ENCODE results near the gene HNRNPA3.

Gene HNRNPA3

DNA sequence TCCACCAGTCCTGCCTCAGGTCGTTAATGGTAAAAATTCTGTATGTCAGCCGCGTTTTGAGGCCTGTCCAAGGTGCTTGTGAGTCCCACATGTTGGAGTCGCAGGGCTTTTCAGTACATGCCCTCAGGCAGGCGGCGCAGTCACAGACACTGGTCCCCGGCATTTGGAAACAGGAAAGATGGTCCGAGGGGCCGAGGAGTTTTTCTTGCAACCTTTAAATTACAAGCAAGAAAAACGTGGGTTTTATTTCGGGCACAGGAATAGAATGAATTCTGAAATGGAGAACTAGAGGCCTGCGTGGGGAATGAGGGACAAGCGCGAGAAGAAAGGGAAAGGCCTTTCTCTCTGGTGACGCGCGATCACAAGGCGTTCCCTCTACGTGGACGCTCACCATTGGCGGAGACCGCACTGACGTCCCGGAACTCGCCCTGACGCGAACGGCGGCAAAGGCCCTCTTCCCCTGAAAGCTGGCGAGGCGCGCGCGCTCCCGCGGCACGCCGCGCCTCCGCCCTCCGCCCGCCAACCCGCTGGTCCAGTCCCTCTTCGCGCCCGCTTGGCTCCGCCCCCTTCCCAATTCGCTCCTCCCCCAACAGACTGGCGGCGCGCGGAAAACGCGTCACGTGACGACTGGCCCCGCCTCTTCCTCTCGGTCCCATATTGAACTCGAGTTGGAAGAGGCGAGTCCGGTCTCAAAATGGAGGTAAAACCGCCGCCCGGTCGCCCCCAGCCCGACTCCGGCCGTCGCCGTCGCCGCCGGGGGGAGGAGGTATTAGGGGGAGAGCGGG lies at the start of gene HNRNPA3:
Gene HNRNPA3 (plus strand): TSS at position 689 of the 785 bp plus-strand sequence. CDS start 6 bp downstream, at position 695.
- no peaks in the 10 kb centered on the region for H3K27me3 ChIP-seq (ENCODE audit: insufficient read depth, low read depth, severe bottlenecking)
- H3K36me3 ChIP-seq = peaks cover 42% of the 10 kb centered on the region
- DNase-seq = peak; percentile 98
- TF ChIP-seq, protein P1, sequence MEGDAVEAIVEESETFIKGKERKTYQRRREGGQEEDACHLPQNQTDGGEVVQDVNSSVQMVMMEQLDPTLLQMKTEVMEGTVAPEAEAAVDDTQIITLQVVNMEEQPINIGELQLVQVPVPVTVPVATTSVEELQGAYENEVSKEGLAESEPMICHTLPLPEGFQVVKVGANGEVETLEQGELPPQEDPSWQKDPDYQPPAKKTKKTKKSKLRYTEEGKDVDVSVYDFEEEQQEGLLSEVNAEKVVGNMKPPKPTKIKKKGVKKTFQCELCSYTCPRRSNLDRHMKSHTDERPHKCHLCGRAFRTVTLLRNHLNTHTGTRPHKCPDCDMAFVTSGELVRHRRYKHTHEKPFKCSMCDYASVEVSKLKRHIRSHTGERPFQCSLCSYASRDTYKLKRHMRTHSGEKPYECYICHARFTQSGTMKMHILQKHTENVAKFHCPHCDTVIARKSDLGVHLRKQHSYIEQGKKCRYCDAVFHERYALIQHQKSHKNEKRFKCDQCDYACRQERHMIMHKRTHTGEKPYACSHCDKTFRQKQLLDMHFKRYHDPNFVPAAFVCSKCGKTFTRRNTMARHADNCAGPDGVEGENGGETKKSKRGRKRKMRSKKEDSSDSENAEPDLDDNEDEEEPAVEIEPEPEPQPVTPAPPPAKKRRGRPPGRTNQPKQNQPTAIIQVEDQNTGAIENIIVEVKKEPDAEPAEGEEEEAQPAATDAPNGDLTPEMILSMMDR (IDR thresholded peaks at IDR 0.05; ENCODE audit: low read depth, low read length) = peak; percentile 14; the same call in 1 of the 2 replicates
- H3K4me3 ChIP-seq (ENCODE audit: low read depth, low read length) = peak within 1 kb of the TSS; percentile 100
- peak within 1 kb of the TSS; percentile 99 for H3K27ac ChIP-seq
- no peaks in the 10 kb centered on the region for H3K9me3 ChIP-seq (ENCODE audit: severe bottlenecking)

DNA sequence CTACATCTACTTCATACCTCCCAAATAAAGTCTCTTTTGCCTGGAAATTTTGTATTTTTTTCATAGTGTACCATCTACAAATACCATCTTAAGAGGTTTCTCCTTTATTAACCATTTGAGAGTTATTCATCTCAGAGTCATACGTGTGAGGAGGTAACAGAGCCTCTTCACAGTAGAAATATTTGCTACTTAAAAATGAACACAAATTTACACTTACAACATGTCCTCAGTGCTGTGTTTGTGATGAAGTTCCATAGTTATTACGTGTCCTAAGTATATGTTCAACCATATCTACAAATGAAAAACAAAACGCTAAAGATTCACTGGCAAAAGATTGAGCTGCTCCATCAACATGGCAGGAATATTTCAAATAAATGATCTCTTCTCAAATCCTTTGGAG lies 48.5 kb upstream of the HNRNPA3 start:
- no peak overlapping the region for H3K4me3 ChIP-seq (ENCODE audit: low read depth, low read length)

DNA sequence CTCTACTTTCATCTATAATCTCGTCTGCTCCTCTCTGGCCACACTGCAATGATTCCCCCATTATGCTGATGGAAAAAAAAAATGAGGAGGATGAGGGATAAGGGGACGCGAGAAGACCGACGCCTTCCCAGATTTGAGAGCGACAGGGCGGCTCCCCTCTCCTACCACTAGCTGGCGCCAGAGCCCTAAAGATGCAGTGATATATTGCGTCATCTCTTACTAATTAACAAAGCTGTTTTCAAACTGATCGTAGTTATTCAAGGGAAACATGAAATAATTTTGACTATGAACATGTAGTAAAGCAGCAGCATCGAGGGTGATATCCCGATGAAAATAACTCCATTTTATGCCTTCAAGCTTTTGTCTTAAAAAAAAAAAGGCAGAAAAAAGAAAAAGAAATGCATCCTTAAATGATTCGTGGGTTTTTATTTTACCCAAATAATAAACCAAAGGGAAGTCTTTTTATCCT lies 48.0 kb upstream of the HNRNPA3 start:
- H3K36me3 ChIP-seq = no peaks in the 10 kb centered on the region
- H3K9me3 ChIP-seq (ENCODE audit: severe bottlenecking) = no peaks in the 10 kb centered on the region
- peak overlapping the region; percentile 52 for H3K27ac ChIP-seq
- TF ChIP-seq, protein P1 (IDR thresholded peaks at IDR 0.05; ENCODE audit: low read depth, low read length) = peak; percentile 97
- peak overlapping the region; percentile 45 for H3K4me3 ChIP-seq (ENCODE audit: low read depth, low read length)
- DNase-seq = peak; percentile 84
- H3K27me3 ChIP-seq (ENCODE audit: insufficient read depth, low read depth, severe bottlenecking) = no peaks in the 10 kb centered on the region

More for the DNA sequence above, 48.5 kb upstream of the HNRNPA3 start:
- no peaks in the 10 kb centered on the region for H3K27me3 ChIP-seq (ENCODE audit: insufficient read depth, low read depth, severe bottlenecking)
- H3K27ac ChIP-seq = no peak overlapping the region
- no peaks in the 10 kb centered on the region for H3K36me3 ChIP-seq
- TF ChIP-seq, protein P1 (IDR thresholded peaks at IDR 0.05; ENCODE audit: low read depth, low read length) = no peak
- DNase-seq = no peak
- H3K9me3 ChIP-seq (ENCODE audit: severe bottlenecking) = no peaks in the 10 kb centered on the region

DNA sequence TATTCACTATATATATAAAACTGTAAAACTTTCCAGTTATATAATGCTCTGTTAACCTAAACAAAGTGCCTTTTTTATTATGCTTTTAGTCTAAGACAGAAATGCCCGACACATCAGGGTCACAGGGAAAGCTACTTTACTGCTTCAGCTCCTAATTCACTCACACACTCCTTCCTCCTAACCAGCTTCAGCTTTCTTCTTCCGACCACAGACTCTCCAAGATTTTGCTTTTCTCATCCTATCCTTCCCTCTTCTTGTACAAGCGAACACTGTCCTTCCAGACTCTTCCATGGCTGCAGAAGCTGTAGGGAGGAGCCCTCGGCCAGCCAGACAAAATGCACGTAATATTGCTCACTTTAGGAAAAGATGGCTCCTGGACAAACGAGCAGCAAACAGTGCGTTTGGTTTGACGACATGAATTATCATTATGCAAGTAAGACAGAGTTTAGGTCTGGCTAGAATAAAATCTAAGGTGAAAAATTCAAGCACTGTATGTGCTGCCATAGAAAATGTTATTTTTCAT lies 47.5 kb upstream of the HNRNPA3 start:
- peak overlapping the region; percentile 45 for H3K4me3 ChIP-seq (ENCODE audit: low read depth, low read length)
- no peaks in the 10 kb centered on the region for H3K9me3 ChIP-seq (ENCODE audit: severe bottlenecking)
- TF ChIP-seq, protein P1 (IDR thresholded peaks at IDR 0.05; ENCODE audit: low read depth, low read length) = no peak
- peak overlapping the region; percentile 52 for H3K27ac ChIP-seq
- no peaks in the 10 kb centered on the region for H3K27me3 ChIP-seq (ENCODE audit: insufficient read depth, low read depth, severe bottlenecking)
- DNase-seq = peak; percentile 12
- H3K36me3 ChIP-seq = no peaks in the 10 kb centered on the region

DNA sequence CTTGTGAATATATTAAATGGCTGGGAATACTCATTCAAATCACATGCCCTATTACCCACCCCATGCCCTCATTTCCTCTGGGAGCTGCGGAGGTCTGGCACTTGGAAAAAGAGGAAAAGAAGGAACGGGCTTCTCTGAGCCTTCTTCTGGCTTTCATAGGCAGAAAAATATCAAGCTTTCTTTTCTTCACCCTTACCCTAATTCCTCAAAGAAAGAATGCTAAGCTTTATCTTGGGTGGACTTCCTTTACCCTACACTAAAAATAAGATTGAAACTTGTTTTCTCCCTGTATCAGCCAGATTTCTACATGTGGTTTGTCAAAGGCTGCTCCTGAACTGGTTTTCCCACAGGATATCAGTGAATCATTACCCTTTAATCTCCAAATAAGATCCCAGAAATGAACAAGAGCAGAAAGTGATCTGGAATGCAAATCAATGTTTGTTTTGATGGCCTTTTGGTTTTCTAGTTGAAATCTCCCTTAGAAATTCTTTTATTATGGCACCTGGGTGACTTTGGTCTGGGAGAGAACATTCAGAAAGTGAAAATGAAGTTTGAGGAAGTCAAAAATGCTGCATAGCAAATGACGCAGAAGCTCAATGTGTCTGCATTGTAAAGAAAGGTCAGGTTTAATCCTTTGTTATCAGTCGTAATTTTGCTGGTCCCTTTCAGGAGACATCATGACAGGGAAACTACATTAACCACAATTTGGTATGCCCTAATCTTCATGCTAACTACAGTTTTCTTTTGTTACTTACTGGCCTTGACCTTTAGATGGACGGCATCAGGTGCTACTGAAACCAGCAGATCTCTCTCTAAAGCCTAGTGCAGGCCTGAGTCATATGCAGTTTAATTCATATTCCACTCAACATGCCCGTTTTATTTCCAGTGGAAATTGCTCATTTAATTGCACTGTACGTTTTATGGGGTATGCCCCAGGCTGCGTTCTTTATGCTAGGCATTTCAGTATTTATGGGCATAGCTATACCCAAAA lies 46.6 kb upstream of the HNRNPA3 start:
- H3K4me3 ChIP-seq (ENCODE audit: low read depth, low read length) = no peak overlapping the region
- DNase-seq = no peak
- H3K27ac ChIP-seq = no peak overlapping the region
- no peaks in the 10 kb centered on the region for H3K27me3 ChIP-seq (ENCODE audit: insufficient read depth, low read depth, severe bottlenecking)
- TF ChIP-seq, protein P1 (IDR thresholded peaks at IDR 0.05; ENCODE audit: low read depth, low read length) = no peak
- no peaks in the 10 kb centered on the region for H3K36me3 ChIP-seq
- H3K9me3 ChIP-seq (ENCODE audit: severe bottlenecking) = no peaks in the 10 kb centered on the region
